GM12878 (cell line): ENCODE results near the gene CD300LG. TPM values are rescaled to one million over a fixed set of nuclear protein-coding genes. Genes with fewer than 3 reads are reported as not detected.

Experiments
- ATAC-seq: fragments of 200-7000 bp; cut with Tn5 transposase; 3 replicates; pipeline ENCODE4 v1.9.1; 2020; ENCODE audit warnings: mild to moderate bottlenecking, moderate library complexity
- BruUV-seq: library from RNA; stranded (reverse); fragments of 400-500 nt; replicated peaks from 2 replicates; lab custom pipeline; 2021; lab: Mats Ljungman, UMichigan
- CTCF ChIA-PET: fragments of 300-600 bp; sonication (Branson Sonifier 250); formaldehyde crosslinking; extraction: SDS; loops from one replicate; lab custom pipeline; 2021; ENCODE audit warnings: inconsistent platforms; lab: Yijun Ruan, JAX
- POLR2A ChIA-PET: fragments of 350-600 bp; formaldehyde crosslinking; extraction: SDS; loops from one replicate; lab custom pipeline; 2021; ENCODE audit warnings: inconsistent platforms; lab: Charles Lee
- RAD21 ChIA-PET: fragments of 300-600 bp; sonication (Branson Sonifier 250); formaldehyde crosslinking; loops from one replicate; lab custom pipeline; 2023; ENCODE audit warnings: antibody characterized with exemption; ENCODE audit not compliant: unreplicated experiment; lab: Charles Lee
- SMC1A ChIA-PET: fragments of 300-600 bp; sonication (Branson Sonifier 250); formaldehyde crosslinking; loops from one replicate; lab custom pipeline; 2023; ENCODE audit not compliant: unreplicated experiment, uncharacterized antibody; lab: Charles Lee
- DNase-seq: peaks from one replicate; pipeline ENCODE4 v3.0.0-alpha.2; 2011; ENCODE audit warnings: low read depth, low spot score
- FAIRE-seq: peaks from 3 replicates; lab custom pipeline; 2011; peaks lifted over from hg19 to GRCh38; lab: Jason Lieb, UNC
- H2AFZ ChIP-seq: 2 replicates; pipeline ENCODE4 v1.6.0; 2011; ENCODE audit warnings: low read depth, low read length, control low read depth; ENCODE audit not compliant: control insufficient read depth
- H3K27ac ChIP-seq: 2 replicates; pipeline ENCODE4 v1.5.1; 2011; ENCODE audit warnings: control low read depth; ENCODE audit not compliant: control insufficient read depth, insufficient read depth
- H3K27me3 ChIP-seq, 2 experiments: replicated peaks in 1 of 2; 2 replicates each; pipeline versions ENCODE4 v1.6.0 to v1.6.1; 2011; ENCODE audit warnings: low read length in 1 of 2; ENCODE audit not compliant: control insufficient read depth in 2 of 2, insufficient read depth in 2 of 2
- H3K36me3 ChIP-seq, 2 experiments: 2 replicates each; pipeline ENCODE4 v1.5.1; 2011; ENCODE audit warnings: low read length in 1 of 2; ENCODE audit not compliant: control insufficient read depth in 2 of 2, insufficient read depth in 2 of 2
- H3K4me1 ChIP-seq: 2 replicates; pipeline ENCODE4 v1.6.1; 2011; ENCODE audit warnings: mild to moderate bottlenecking, low read length, moderate library complexity, mixed read lengths; ENCODE audit not compliant: control insufficient read depth, insufficient read depth
- H3K4me2 ChIP-seq: 2 replicates; pipeline ENCODE4 v1.6.0; 2011; ENCODE audit warnings: control low read depth; ENCODE audit not compliant: control insufficient read depth, insufficient read depth
- H3K4me3 ChIP-seq: fragments of 200-600 bp; sonication (generic); 2 replicates; pipeline ENCODE4 v1.5.1; 2016
- H3K79me2 ChIP-seq: 2 replicates; pipeline ENCODE4 v1.6.0; 2011; ENCODE audit warnings: low read length; ENCODE audit not compliant: control insufficient read depth, insufficient read depth
- H3K9ac ChIP-seq: 2 replicates; pipeline ENCODE4 v1.8.0; 2011; ENCODE audit warnings: low read length, control low read depth, mixed read lengths; ENCODE audit not compliant: control insufficient read depth, insufficient read depth
- H3K9me3 ChIP-seq: replicated peaks from 3 replicates; pipeline ENCODE4 v1.5.1; 2011; ENCODE audit warnings: mild to moderate bottlenecking, low read length; ENCODE audit not compliant: control insufficient read depth, insufficient read depth
- H4K20me1 ChIP-seq: 2 replicates; pipeline ENCODE4 v1.6.0; 2011; ENCODE audit not compliant: control insufficient read depth, insufficient read depth
- ATF7 ChIP-seq: fragments of 450-650 bp; IDR thresholded peaks from 2 replicates; pipeline ENCODE4 v1.6.1; 2016; ENCODE audit warnings: low read depth, mild to moderate bottlenecking
- BACH1 ChIP-seq: fragments of 450-650 bp; IDR thresholded peaks from 2 replicates; pipeline ENCODE4 v1.6.1; 2017; ENCODE audit warnings: mild to moderate bottlenecking, borderline replicate concordance
- CBX3 ChIP-seq: fragments of 200-600 bp; sonication (generic); IDR thresholded peaks from 2 replicates; pipeline ENCODE4 v1.6.1; 2016; ENCODE audit warnings: low read depth, borderline replicate concordance
- HDGF ChIP-seq: fragments of 450-650 bp; IDR thresholded peaks from 2 replicates; pipeline ENCODE4 v1.6.1; 2016; ENCODE audit warnings: antibody characterized with exemption
- MEF2A ChIP-seq: IDR thresholded peaks from 2 replicates; pipeline ENCODE4 v1.6.1; 2011; ENCODE audit warnings: low read depth, mild to moderate bottlenecking, low read length, moderate library complexity; ENCODE audit not compliant: insufficient read depth
- MTA2 ChIP-seq: fragments of 450-650 bp; IDR thresholded peaks from 2 replicates; pipeline ENCODE4 v1.6.1; 2016; ENCODE audit warnings: low read depth, mild to moderate bottlenecking, moderate library complexity
- MTA3 ChIP-seq: IDR thresholded peaks from 2 replicates; pipeline ENCODE4 v1.6.1; 2012; ENCODE audit warnings: low read length, inconsistent platforms, borderline replicate concordance
- NFIC ChIP-seq: IDR thresholded peaks from 2 replicates; pipeline ENCODE4 v1.6.1; 2012; ENCODE audit warnings: low read depth, mild to moderate bottlenecking, inconsistent platforms, low read length, moderate library complexity
- NFYB ChIP-seq: IDR thresholded peaks from 2 replicates; pipeline ENCODE4 v1.6.1; 2011; ENCODE audit warnings: low read depth, mild to moderate bottlenecking, low read length, improper control_type of control experiment, moderate library complexity; ENCODE audit not compliant: insufficient read depth
- SIN3A ChIP-seq: IDR thresholded peaks from 2 replicates; pipeline ENCODE4 v1.6.1; 2012; ENCODE audit warnings: low read depth, low read length, improper control_type of control experiment
- TCF12 ChIP-seq: IDR thresholded peaks from 2 replicates; pipeline ENCODE4 v1.6.1; 2011; ENCODE audit warnings: low read depth, mild to moderate bottlenecking, low read length
- TCF7 ChIP-seq: IDR thresholded peaks from 2 replicates; pipeline ENCODE4 v1.6.1; 2014; ENCODE audit warnings: antibody characterized with exemption, borderline replicate concordance
- YBX1 ChIP-seq: fragments of 450-650 bp; IDR thresholded peaks from 2 replicates; pipeline ENCODE4 v1.6.1; 2016; ENCODE audit warnings: antibody characterized with exemption
- WGBS: methylation state at CpG from one replicate; pipeline ENCODE4 v1.1.6; 2016; ENCODE audit warnings: low lambda C conversion rate; ENCODE audit not compliant: insufficient replicate concordance, insufficient coverage; ENCODE audit errors: missing lambda C conversion rate; 5-methylcytosine and 5-hydroxymethylcytosine counted together
- in situ Hi-C: fragments of 300-500 bp; cut with MboI; formaldehyde crosslinking; loops from 9 replicates; pipeline ENCODE4 v1.14.3; 2018; ENCODE audit warnings: mixed read lengths
- intact Hi-C: fragments of 100-400 bp; cut with micrococcal nuclease; formaldehyde crosslinking; loops from one replicate; pipeline ENCODE4 v1.14.2; 2022; ENCODE audit not compliant: unreplicated experiment
- polyA plus RNA-seq, 11 experiments: library from polyadenylated mRNA; depleted of rRNA in 4 of 11; unstranded in 6 of 11; stranded (reverse) in 5 of 11; fragments of >200 nt; fragmentation: Nextera tagmentation in 4 of 11; fragmentation: Illumina TruSeq in 1 of 11; extraction: Ambion mirVana in 4 of 11; extraction: Trizol in 1 of 11; gene quantifications; 1 replicate in 1 of 11; 2 replicates in 10 of 11; pipeline versions ENCODE4 v1.2.1 to v1.2.3, GENCODE V29; 2011 to 2016; ENCODE audit warnings: inconsistent platforms in 2 of 11, missing spikeins in 2 of 11, low read depth in 1 of 11
- total RNA-seq, 4 experiments: library from RNA; depleted of rRNA in 3 of 4; stranded (reverse); fragments of >200 nt in 3 of 4; fragmentation: Illumina TruSeq in 1 of 4; extraction: Trizol in 1 of 4; gene quantifications; 2 replicates each; pipeline versions ENCODE4 v1.2.1 to v1.2.3, GENCODE V29; 2013 to 2021
- TF ChIP-seq, protein P1 (sequence below): fragments of 450-650 bp; IDR thresholded peaks from 2 replicates; pipeline ENCODE4 v1.6.1; 2016; ENCODE audit warnings: mild to moderate bottlenecking
- TF ChIP-seq, protein P2 (sequence below): fragments of 450-650 bp; IDR thresholded peaks from 2 replicates; pipeline ENCODE4 v1.6.1; 2017; ENCODE audit warnings: mild to moderate bottlenecking, low read depth, inconsistent platforms; ENCODE audit not compliant: poor library complexity, severe bottlenecking

Gene CD300LG
- total and polyA plus RNA-seq, 10 of the 15 experiments (the other 5 are each of a cell fraction or from before 2014, with no cell fraction given), result not detected

DNA sequence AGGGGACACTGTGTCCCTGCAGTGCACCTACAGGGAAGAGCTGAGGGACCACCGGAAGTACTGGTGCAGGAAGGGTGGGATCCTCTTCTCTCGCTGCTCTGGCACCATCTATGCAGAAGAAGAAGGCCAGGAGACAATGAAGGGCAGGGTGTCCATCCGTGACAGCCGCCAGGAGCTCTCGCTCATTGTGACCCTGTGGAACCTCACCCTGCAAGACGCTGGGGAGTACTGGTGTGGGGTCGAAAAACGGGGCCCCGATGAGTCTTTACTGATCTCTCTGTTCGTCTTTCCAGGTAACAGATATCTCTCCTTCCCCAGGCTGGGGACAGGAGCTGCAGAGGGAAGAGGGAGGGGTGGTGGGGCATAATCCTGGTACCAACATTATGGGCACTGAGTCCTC, 1.6 kb downstream of the CD300LG start:
- H3K9me3 ChIP-seq, result no peaks in the 10 kb centered on the region
- no peaks in the 10 kb centered on the region for H3K36me3 ChIP-seq
- FAIRE-seq, result no peak
- no peak overlapping the region for H2AFZ ChIP-seq
- no peak for TF ChIP-seq HDGF
- no peak for TF ChIP-seq TCF7
- TF ChIP-seq, all 136 proteins: peak for 0
- in situ Hi-C loops, result no loop called here
- RAD21 ChIA-PET, result no interaction called here
- no TSS peak for BruUV-seq
- H3K9ac ChIP-seq, result no peak overlapping the region
- H3K27ac ChIP-seq, result no peak overlapping the region
- H4K20me1 ChIP-seq, result no peaks in the 10 kb centered on the region
- 10% methylated on average over 10 of the region's 10 CpGs for WGBS
- H3K79me2 ChIP-seq, result no peaks in the 10 kb centered on the region
- SMC1A ChIA-PET, result no interaction called here
- intact Hi-C loops, result loop anchor here (5.0 kb wide), 1 partner anchor 156 kb away; no protein-coding TSS in a partner anchor
- CTCF ChIA-PET, result interaction anchor here (1.7 kb wide), 1 partner anchor 8 kb away, joined by 5 read pairs; no protein-coding TSS in a partner anchor
- H3K4me3 ChIP-seq, result no peak overlapping the region
- ATAC-seq, result no peak
- POLR2A ChIA-PET, result no interaction called here
- no peaks in the 10 kb centered on the region; a peak in 3 of 4 replicates for H3K27me3 ChIP-seq
- no peaks in the 10 kb centered on the region for H3K4me1 ChIP-seq
- no peak overlapping the region for H3K4me2 ChIP-seq
- DNase-seq, result no peak

DNA sequence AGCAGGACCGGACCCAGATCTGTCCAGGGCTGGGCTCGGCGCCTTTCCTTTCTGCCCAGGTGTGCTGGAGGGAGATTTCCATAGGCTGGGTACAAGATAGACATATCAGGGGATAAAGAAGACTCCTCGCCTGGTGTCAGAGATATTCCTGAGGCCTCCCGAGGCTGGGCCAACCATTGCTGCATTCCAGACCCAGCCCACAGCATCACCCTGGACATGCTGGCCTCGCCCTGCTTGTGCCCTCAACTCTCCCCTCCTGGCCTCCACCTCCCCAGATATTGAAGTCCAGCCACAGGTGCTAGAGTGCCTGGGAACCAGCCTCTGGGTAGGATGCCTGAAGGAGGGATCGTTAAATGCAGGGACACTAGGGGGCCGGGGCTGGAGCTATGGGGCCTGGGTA, 2.1 kb downstream of the CD300LG start:
- 20% methylated on average over 8 of the region's 8 CpGs for WGBS
- Histone ChIP-seq H3K9me3 (no peaks in the 10 kb centered on the region), H4K20me1 (no peaks in the 10 kb centered on the region), H3K27ac (no peak overlapping the region), H3K4me3 (no peak overlapping the region), H3K36me3 (no peaks in the 10 kb centered on the region), H3K9ac (no peak overlapping the region), H3K4me1 (no peaks in the 10 kb centered on the region), H2AFZ (no peak overlapping the region), H3K79me2 (no peaks in the 10 kb centered on the region), H3K4me2 (no peak overlapping the region), H3K27me3 (no peaks in the 10 kb centered on the region; a peak in 3 of 4 replicates)
- DNase-seq (no peak), ATAC-seq (no peak), FAIRE-seq (no peak)
- SMC1A ChIA-PET, result no interaction called here
- no TSS peak for BruUV-seq
- CTCF ChIA-PET, result interaction anchor here (1.7 kb wide), 1 partner anchor 9 kb away, joined by 5 read pairs; no protein-coding TSS in a partner anchor
- intact Hi-C loops (loop anchor here (5.0 kb wide), 1 partner anchor 157 kb away; no protein-coding TSS in a partner anchor), in situ Hi-C loops (no loop called here)
- POLR2A ChIA-PET, result no interaction called here
- RAD21 ChIA-PET, result no interaction called here
- TF ChIP-seq ATF7 (no peak), MEF2A (no peak), NFYB (no peak), SIN3A (no peak), TCF12 (no peak), BACH1 (no peak), MTA2 (no peak), YBX1 (no peak), NFIC (no peak), CBX3 (no peak), MTA3 (no peak)
- TF ChIP-seq, protein P1, sequence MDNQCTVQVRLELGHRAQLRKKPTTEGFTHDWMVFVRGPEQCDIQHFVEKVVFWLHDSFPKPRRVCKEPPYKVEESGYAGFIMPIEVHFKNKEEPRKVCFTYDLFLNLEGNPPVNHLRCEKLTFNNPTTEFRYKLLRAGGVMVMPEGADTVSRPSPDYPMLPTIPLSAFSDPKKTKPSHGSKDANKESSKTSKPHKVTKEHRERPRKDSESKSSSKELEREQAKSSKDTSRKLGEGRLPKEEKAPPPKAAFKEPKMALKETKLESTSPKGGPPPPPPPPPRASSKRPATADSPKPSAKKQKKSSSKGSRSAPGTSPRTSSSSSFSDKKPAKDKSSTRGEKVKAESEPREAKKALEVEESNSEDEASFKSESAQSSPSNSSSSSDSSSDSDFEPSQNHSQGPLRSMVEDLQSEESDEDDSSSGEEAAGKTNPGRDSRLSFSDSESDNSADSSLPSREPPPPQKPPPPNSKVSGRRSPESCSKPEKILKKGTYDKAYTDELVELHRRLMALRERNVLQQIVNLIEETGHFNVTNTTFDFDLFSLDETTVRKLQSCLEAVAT, result no peak
- TF ChIP-seq, protein P2, sequence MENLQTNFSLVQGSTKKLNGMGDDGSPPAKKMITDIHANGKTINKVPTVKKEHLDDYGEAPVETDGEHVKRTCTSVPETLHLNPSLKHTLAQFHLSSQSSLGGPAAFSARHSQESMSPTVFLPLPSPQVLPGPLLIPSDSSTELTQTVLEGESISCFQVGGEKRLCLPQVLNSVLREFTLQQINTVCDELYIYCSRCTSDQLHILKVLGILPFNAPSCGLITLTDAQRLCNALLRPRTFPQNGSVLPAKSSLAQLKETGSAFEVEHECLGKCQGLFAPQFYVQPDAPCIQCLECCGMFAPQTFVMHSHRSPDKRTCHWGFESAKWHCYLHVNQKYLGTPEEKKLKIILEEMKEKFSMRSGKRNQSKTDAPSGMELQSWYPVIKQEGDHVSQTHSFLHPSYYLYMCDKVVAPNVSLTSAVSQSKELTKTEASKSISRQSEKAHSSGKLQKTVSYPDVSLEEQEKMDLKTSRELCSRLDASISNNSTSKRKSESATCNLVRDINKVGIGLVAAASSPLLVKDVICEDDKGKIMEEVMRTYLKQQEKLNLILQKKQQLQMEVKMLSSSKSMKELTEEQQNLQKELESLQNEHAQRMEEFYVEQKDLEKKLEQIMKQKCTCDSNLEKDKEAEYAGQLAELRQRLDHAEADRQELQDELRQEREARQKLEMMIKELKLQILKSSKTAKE, result no peak
